ENCODE results near the gene KLRF2.

Gene KLRF2

GRCh38 chr12:9895215-9895971 is 14.1 kb downstream of the KLRF2 start:
- no peak for DNase-seq

GRCh38 chr12:9897535-9897934 is 16.2 kb downstream of the KLRF2 start:
- no peak for DNase-seq

- DNase-seq = no peak
Measured at GRCh38 chr12:9899209-9899608, 17.9 kb downstream of the KLRF2 start.

GRCh38 chr12:9900930-9901329 is 19.6 kb downstream of the KLRF2 start:
- no peak for DNase-seq

- no peak for DNase-seq
Measured at GRCh38 chr12:9902539-9903228, 21.4 kb downstream of the KLRF2 start.

GRCh38 chr12:9906873-9907272 is 25.6 kb downstream of the KLRF2 start:
- no peak for DNase-seq

- DNase-seq = no peak
Measured at GRCh38 chr12:9907769-9908168, 26.5 kb downstream of the KLRF2 start.

- no peak for DNase-seq
Measured at GRCh38 chr12:9908350-9908749, 27.1 kb downstream of the KLRF2 start.

GRCh38 chr12:9909724-9910123 is 28.4 kb downstream of the KLRF2 start:
- no peak for DNase-seq

GRCh38 chr12:9910716-9911421 is 29.6 kb downstream of the KLRF2 start:
- no peak for DNase-seq

- DNase-seq = no peak
Measured at GRCh38 chr12:9911708-9912107, 30.4 kb downstream of the KLRF2 start.

- DNase-seq = no peak
Measured at GRCh38 chr12:9919443-9919842, 38.2 kb downstream of the KLRF2 start.

- no peak for DNase-seq
Measured at GRCh38 chr12:9920451-9920850, 39.2 kb downstream of the KLRF2 start.

GRCh38 chr12:9922429-9922828 is 41.1 kb downstream of the KLRF2 start:
- DNase-seq = no peak

- DNase-seq = no peak
Measured at GRCh38 chr12:9925705-9926393, 44.6 kb downstream of the KLRF2 start.

- DNase-seq = no peak
Measured at GRCh38 chr12:9926876-9927275, 45.6 kb downstream of the KLRF2 start.

- no peak for DNase-seq
Measured at GRCh38 chr12:9928607-9929006, 47.3 kb downstream of the KLRF2 start.

GRCh38 chr12:9931245-9931644 is 50.0 kb downstream of the KLRF2 start:
- DNase-seq = no peak

- DNase-seq = no peak
Measured at GRCh38 chr12:9932270-9932669, 51.0 kb downstream of the KLRF2 start, which contains the start of gene CLEC2A. CLEC2A (minus strand) TSS chr12:9932370; CDS start chr12:9932329, 41 bp downstream.

- DNase-seq = no peak
Measured at GRCh38 chr12:9933958-9934357, 52.7 kb downstream of the KLRF2 start.

- no peak for DNase-seq
Measured at GRCh38 chr12:9935026-9935425, 53.7 kb downstream of the KLRF2 start.

GRCh38 chr12:9936591-9936990 is 55.3 kb downstream of the KLRF2 start:
- DNase-seq = no peak

GRCh38 chr12:9940375-9940774 is 59.1 kb downstream of the KLRF2 start:
- DNase-seq = no peak
